ENCODE measurements around the gene SLC17A2. TPM values are rescaled to one million over a fixed set of nuclear protein-coding genes. Genes with fewer than 3 reads are reported as not detected.

Gene SLC17A2
- total RNA-seq, 2 experiments from 2014 or later = not detected

GRCh38 chr6:25899580-25900408 lies 30.7 kb downstream of the SLC17A2 start:
- Mint-ChIP-seq H3K4me1 (ENCODE audit: low read depth) (no peaks in the 10 kb centered on the region), H3K27me3 (peaks cover 13% of the 10 kb centered on the region), H3K4me3 (no peak overlapping the region), H3K27ac (no peak overlapping the region), H3K9me3 (no peaks in the 10 kb centered on the region), H3K36me3 (ENCODE audit: low read depth) (no peaks in the 10 kb centered on the region)
- Histone ChIP-seq H3K9me3 (ENCODE audit: control insufficient read depth in 1 of 2, insufficient read depth in 1 of 2, low read length in 2 of 2) (no peaks in the 10 kb centered on the region), H3K27me3 (ENCODE audit: control insufficient read depth in 1 of 2, insufficient read depth in 2 of 2, low read length in 2 of 2) (no peaks in the 10 kb centered on the region), H3K4me1 (ENCODE audit: insufficient read depth, low read length) (no peaks in the 10 kb centered on the region), H3K4me3 (ENCODE audit: low read length) (no peak overlapping the region), H3K27ac (ENCODE audit: low read depth in 1 of 2, low read length in 2 of 2) (no peak overlapping the region), H3K36me3 (ENCODE audit: insufficient read depth, low read length) (no peaks in the 10 kb centered on the region)
- no peak for DNase-seq
- no peak for TF ChIP-seq CTCF (IDR thresholded peaks at IDR 0.05)
- ChIA-PET POLR2A (interaction anchor here (0.7 kb wide), 1 partner anchor 77 kb away, joined by 3 read pairs; no protein-coding TSS in a partner anchor), CTCF (interaction anchor here (0.7 to 2.0 kb wide), 3 partner anchors 10 to 62 kb away, joined by 3 to 8 read pairs (median 3); no protein-coding TSS in a partner anchor)
- ATAC-seq (ENCODE audit: poor library complexity) = no peak
- intact Hi-C loops (cut with DNase I, micrococcal nuclease) = no loop called here

GRCh38 chr6:25899123-25899522 lies 31.4 kb downstream of the SLC17A2 start:
- Histone ChIP-seq H3K27me3 (ENCODE audit: control insufficient read depth in 1 of 2, insufficient read depth in 2 of 2, low read length in 2 of 2) (no peaks in the 10 kb centered on the region), H3K27ac (ENCODE audit: low read depth in 1 of 2, low read length in 2 of 2) (no peak overlapping the region), H3K36me3 (ENCODE audit: insufficient read depth, low read length) (no peaks in the 10 kb centered on the region), H3K4me1 (ENCODE audit: insufficient read depth, low read length) (no peaks in the 10 kb centered on the region), H3K4me3 (ENCODE audit: low read length) (no peak overlapping the region), H3K9me3 (ENCODE audit: control insufficient read depth in 1 of 2, insufficient read depth in 1 of 2, low read length in 2 of 2) (no peaks in the 10 kb centered on the region)
- ChIA-PET CTCF (interaction anchor here (0.7 to 2.0 kb wide), 3 partner anchors 10 to 61 kb away, joined by 3 to 8 read pairs (median 3); no protein-coding TSS in a partner anchor), POLR2A (interaction anchor here (0.7 kb wide), 1 partner anchor 76 kb away, joined by 3 read pairs; no protein-coding TSS in a partner anchor)
- H3K9me3 Mint-ChIP-seq = no peaks in the 10 kb centered on the region
- TF ChIP-seq CTCF (IDR thresholded peaks at IDR 0.05) = no peak
- DNase-seq (no peak), ATAC-seq (ENCODE audit: poor library complexity) (no peak)
- intact Hi-C loops (cut with DNase I, micrococcal nuclease) = no loop called here
- no peaks in the 10 kb centered on the region for H3K36me3 Mint-ChIP-seq (ENCODE audit: low read depth)
- peaks cover 13% of the 10 kb centered on the region for H3K27me3 Mint-ChIP-seq
- no peak overlapping the region for H3K4me3 Mint-ChIP-seq
- H3K4me1 Mint-ChIP-seq (ENCODE audit: low read depth) = no peaks in the 10 kb centered on the region
- no peak overlapping the region for H3K27ac Mint-ChIP-seq

- intact Hi-C loops (cut with DNase I, micrococcal nuclease) = no loop called here
- POLR2A ChIA-PET = interaction anchor here (0.6 kb wide), 1 partner anchor 19 kb away, joined by 3 read pairs; no protein-coding TSS in a partner anchor
- DNase-seq = no peak
- Histone ChIP-seq H3K27ac (ENCODE audit: low read depth in 1 of 2, low read length in 2 of 2) (no peak overlapping the region), H3K27me3 (ENCODE audit: control insufficient read depth in 1 of 2, insufficient read depth in 2 of 2, low read length in 2 of 2) (no peaks in the 10 kb centered on the region), H3K4me1 (ENCODE audit: insufficient read depth, low read length) (no peaks in the 10 kb centered on the region), H3K36me3 (ENCODE audit: insufficient read depth, low read length) (no peaks in the 10 kb centered on the region), H3K4me3 (ENCODE audit: low read length) (no peak overlapping the region), H3K9me3 (ENCODE audit: control insufficient read depth in 1 of 2, insufficient read depth in 1 of 2, low read length in 2 of 2) (no peaks in the 10 kb centered on the region)
- H3K9me3 Mint-ChIP-seq = no peaks in the 10 kb centered on the region
- no peak for TF ChIP-seq CTCF (IDR thresholded peaks at IDR 0.05)
- H3K27ac Mint-ChIP-seq = no peak overlapping the region
- CTCF ChIA-PET = interaction anchor here (2.0 kb wide), 1 partner anchor 11 kb away, joined by 8 read pairs; no protein-coding TSS in a partner anchor
- H3K4me1 Mint-ChIP-seq (ENCODE audit: low read depth) = no peaks in the 10 kb centered on the region
- no peak overlapping the region for H3K4me3 Mint-ChIP-seq
- ATAC-seq (ENCODE audit: poor library complexity) = no peak
- no peaks in the 10 kb centered on the region for H3K36me3 Mint-ChIP-seq (ENCODE audit: low read depth)
- H3K27me3 Mint-ChIP-seq = peaks cover 13% of the 10 kb centered on the region
These were observed 32.1 kb downstream of the SLC17A2 start for GRCh38 chr6:25898289-25898977.
